B cell (primary cell): Measurements from ENCODE around the gene MEIS2. TPM values are rescaled to one million over a fixed set of nuclear protein-coding genes. Genes with fewer than 3 reads are reported as not detected.

ENCODE experiments used
- ATAC-seq: fragments of 200-7000 bp; cut with Tn5 transposase; one replicate; pipeline ENCODE4 v1.10.0; 2021; ENCODE audit warnings: low read depth, mild to moderate bottlenecking, moderate number of reproducible peaks, moderate library complexity
- CTCF ChIA-PET: fragments of 350-600 bp; sonication (Branson Sonifier 250); formaldehyde crosslinking; loops from one replicate; lab custom pipeline; 2021; ENCODE audit warnings: antibody characterized with exemption, inconsistent platforms; lab: Charles Lee
- POLR2A ChIA-PET: fragments of 350-600 bp; sonication (Branson Sonifier 250); formaldehyde crosslinking; loops from one replicate; lab custom pipeline; 2021; ENCODE audit warnings: antibody characterized with exemption; lab: Charles Lee
- DNase-seq: peaks from one replicate; pipeline ENCODE4 v3.0.0; 2013
- H2AFZ ChIP-seq: 2 replicates; pipeline ENCODE4 v1.6.1; 2012; ENCODE audit warnings: mild to moderate bottlenecking, low read depth, low read length; ENCODE audit not compliant: insufficient read depth, poor library complexity, severe bottlenecking
- H3K27ac ChIP-seq, 2 donors: 1 replicate in 1 of 2; 2 replicates in 1 of 2; pipeline ENCODE4 v1.5.1; 2012 to 2013; ENCODE audit warnings: low read length in 2 of 2, mild to moderate bottlenecking in 2 of 2, moderate library complexity in 1 of 2
- H3K27me3 ChIP-seq, 4 experiments: fragments of 200-600 bp in 1 of 4; sonication (generic) in 1 of 4; replicated peaks in 1 of 4; 1 replicate in 2 of 4; 2 replicates in 2 of 4; pipeline versions ENCODE4 v1.6.1 to v1.7.0; 2013 to 2016; ENCODE audit warnings: low read length in 3 of 4, mild to moderate bottlenecking in 2 of 4, mixed read lengths in 1 of 4, moderate library complexity in 1 of 4; ENCODE audit not compliant: insufficient read depth in 4 of 4, control insufficient read depth in 3 of 4; ENCODE audit errors: control extremely low read depth in 1 of 4
- H3K36me3 ChIP-seq, 2 experiments: replicated peaks in 1 of 2; 1 replicate in 1 of 2; 2 replicates in 1 of 2; pipeline versions ENCODE4 v1.6.1 to v1.7.1; 2013; ENCODE audit warnings: low read length in 1 of 2; ENCODE audit not compliant: insufficient read depth in 2 of 2, control insufficient read depth in 1 of 2; ENCODE audit errors: control extremely low read depth in 1 of 2, extremely low read depth in 1 of 2
- H3K4me1 ChIP-seq, 2 donors: fragments of 200-600 bp in 1 of 2; sonication (generic) in 1 of 2; 1 replicate in 1 of 2; 2 replicates in 1 of 2; pipeline versions ENCODE4 v1.5.1 to v1.6.1; 2013 to 2017; ENCODE audit warnings: low read length in 2 of 2; ENCODE audit not compliant: control insufficient read depth in 2 of 2, insufficient read depth in 2 of 2
- H3K4me2 ChIP-seq: replicated peaks from 2 replicates; pipeline ENCODE3; 2012; ENCODE audit warnings: mild to moderate bottlenecking, low read depth, low read length; ENCODE audit not compliant: poor library complexity, severe bottlenecking
- H3K4me3 ChIP-seq, 5 experiments: fragments of 200-600 bp in 1 of 5; sonication (generic) in 1 of 5; 1 replicate in 3 of 5; 2 replicates in 2 of 5; pipeline versions ENCODE4 v1.5.1 to v1.7.0; 2011 to 2016; ENCODE audit warnings: low read length in 4 of 5, mild to moderate bottlenecking in 4 of 5, low read depth in 2 of 5, control low read depth in 1 of 5, moderate library complexity in 1 of 5; ENCODE audit not compliant: insufficient read depth in 1 of 5; ENCODE audit errors: control extremely low read depth in 1 of 5, extremely low read depth in 1 of 5
- H3K79me2 ChIP-seq: fragments of 200-600 bp; sonication (generic); one replicate; pipeline ENCODE4 v1.6.0; 2016; ENCODE audit warnings: low read length; ENCODE audit not compliant: control insufficient read depth, insufficient read depth
- H3K9ac ChIP-seq: fragments of 200-600 bp; sonication (generic); 2 replicates; pipeline ENCODE4 v1.6.1; 2017; ENCODE audit warnings: mild to moderate bottlenecking, low read length, moderate library complexity
- H3K9me3 ChIP-seq, 3 donors: one replicate each; pipeline versions ENCODE4 v1.6.1 to v1.7.1; 2013; ENCODE audit warnings: low read length in 2 of 3; ENCODE audit not compliant: control insufficient read depth in 2 of 3, insufficient read depth in 1 of 3; ENCODE audit errors: control extremely low read depth in 1 of 3
- H4K20me1 ChIP-seq: 2 replicates; pipeline ENCODE4 v1.6.0; 2012; ENCODE audit warnings: mild to moderate bottlenecking, low read length; ENCODE audit not compliant: insufficient read depth, control insufficient read depth, poor library complexity, severe bottlenecking
- H3K27ac Mint-ChIP-seq: one replicate; pipeline ENCODE4 v1.8.0; 2021; ENCODE audit warnings: mixed read lengths
- H3K27me3 Mint-ChIP-seq: one replicate; pipeline ENCODE4 v1.8.0; 2021; ENCODE audit warnings: mixed read lengths
- H3K4me1 Mint-ChIP-seq: one replicate; pipeline ENCODE4 v1.8.0; 2021; ENCODE audit warnings: mixed read lengths
- H3K4me3 Mint-ChIP-seq: one replicate; pipeline ENCODE4 v1.8.0; 2021; ENCODE audit warnings: mixed read lengths
- H3K9me3 Mint-ChIP-seq: one replicate; pipeline ENCODE4 v1.8.0; 2022; ENCODE audit warnings: mixed read lengths; ENCODE audit not compliant: insufficient read depth
- CTCF ChIP-seq: fragments of 200-600 bp; IDR thresholded peaks from one replicate; pipeline ENCODE4 v1.8.0; 2022; ENCODE audit warnings: antibody characterized with exemption, mild to moderate bottlenecking
- EZH2 ChIP-seq: IDR thresholded peaks from 2 replicates; pipeline ENCODE4 v1.6.1; 2012; ENCODE audit warnings: borderline replicate concordance, low read depth, mild to moderate bottlenecking, moderate library complexity, low read length; ENCODE audit not compliant: insufficient read depth, poor library complexity, severe bottlenecking
- WGBS: methylation state at CpG from one replicate; pipeline ENCODE4 v1.1.5; 2013; ENCODE audit warnings: missing lambda C conversion rate; ENCODE audit not compliant: insufficient coverage; 5-methylcytosine and 5-hydroxymethylcytosine counted together
- intact Hi-C: fragments of 100-400 bp; cut with micrococcal nuclease; formaldehyde crosslinking; loops from one replicate; pipeline ENCODE4 v1.10.0; 2022
- polyA plus RNA-seq: library from polyadenylated mRNA; depleted of rRNA; stranded (reverse); fragments of >200 nt; gene quantifications from 2 replicates; pipeline ENCODE4 v1.2.3, GENCODE V29; 2012
- total RNA-seq, 2 donors: library from RNA; stranded (reverse); fragments of 120-200 nt in 1 of 2; gene quantifications; 1 replicate in 1 of 2; 2 replicates in 1 of 2; pipeline versions ENCODE4 v1.2.3 to v1.2.4, GENCODE V29; 2013 to 2022

The MEIS2 gene
- total and polyA plus RNA-seq, 2 donors (not counting 1 experiment from before 2014, with no cell fraction given) = 0.22 TPM; not detected in 1

GRCh38 chr15:37122703-37123102 is 22.4 kb upstream of the MEIS2 start:
- CTCF ChIA-PET = interaction anchor here (3.6 kb wide), 1 partner anchor 11 kb away, joined by 12 read pairs; no protein-coding TSS in a partner anchor
- no peaks in the 10 kb centered on the region for H3K4me1 ChIP-seq
- no peaks in the 10 kb centered on the region for H4K20me1 ChIP-seq
- H3K9me3 ChIP-seq = no peaks in the 10 kb centered on the region
- Mint-ChIP-seq H3K4me1 (no peaks in the 10 kb centered on the region), H3K9me3 (no peaks in the 10 kb centered on the region), H3K27me3 (peaks cover 5% of the 10 kb centered on the region), H3K27ac (no peak overlapping the region), H3K4me3 (no peak overlapping the region)
- no peak for TF ChIP-seq EZH2
- no peak for TF ChIP-seq CTCF
- H3K4me3 ChIP-seq = no peak overlapping the region
- H2AFZ ChIP-seq = no peak overlapping the region
- H3K27ac ChIP-seq = no peak overlapping the region
- POLR2A ChIA-PET = no interaction called here
- peaks cover 0 to 2% (median 0%) of the 10 kb centered on the region in 4 experiments for H3K27me3 ChIP-seq
- ATAC-seq (no peak), DNase-seq (no peak)
- no peak overlapping the region for H3K4me2 ChIP-seq
- intact Hi-C loops = no loop called here
- WGBS = 90% methylated on average over 1 of the region's 1 CpG
- no peaks in the 10 kb centered on the region for H3K79me2 ChIP-seq
- no peaks in the 10 kb centered on the region for H3K36me3 ChIP-seq
- H3K9ac ChIP-seq = no peak overlapping the region

GRCh38 chr15:37121492-37121891 is 21.1 kb upstream of the MEIS2 start:
- ChIA-PET CTCF (no interaction called here), POLR2A (no interaction called here)
- Histone ChIP-seq H3K4me1 (no peaks in the 10 kb centered on the region), H3K36me3 (no peaks in the 10 kb centered on the region), H3K4me2 (no peak overlapping the region), H3K9me3 (no peaks in the 10 kb centered on the region), H2AFZ (no peak overlapping the region), H3K79me2 (no peaks in the 10 kb centered on the region), H3K4me3 (no peak overlapping the region), H3K27me3 (peaks cover 0 to 2% (median 0%) of the 10 kb centered on the region in 4 experiments), H3K9ac (no peak overlapping the region), H4K20me1 (no peaks in the 10 kb centered on the region), H3K27ac (no peak overlapping the region)
- Mint-ChIP-seq H3K4me1 (no peaks in the 10 kb centered on the region), H3K9me3 (no peaks in the 10 kb centered on the region), H3K27me3 (peaks cover 9% of the 10 kb centered on the region), H3K4me3 (no peak overlapping the region), H3K27ac (no peak overlapping the region)
- TF ChIP-seq CTCF = no peak
- intact Hi-C loops = no loop called here
- WGBS = no CpG with 5 or more reads among the region's 1 CpG
- no peak for ATAC-seq
- DNase-seq = no peak
